Osteocyte (in vitro differentiated cells): ENCODE results near the gene ACE. TPM values are rescaled to one million over a fixed set of nuclear protein-coding genes. Genes with fewer than 3 reads are reported as not detected.

Source experiments
- DNase-seq: peaks from one replicate; pipeline ENCODE4 v3.0.0; 2021; ENCODE audit warnings: mixed read lengths; ENCODE audit not compliant: unreplicated experiment; ENCODE audit errors: extremely low spot score
- H3K27ac Mint-ChIP-seq: one replicate; pipeline ENCODE4 v1.8.0; 2021; ENCODE audit warnings: mild to moderate bottlenecking, mixed read lengths; ENCODE audit not compliant: unreplicated experiment
- H3K27me3 Mint-ChIP-seq: one replicate; pipeline ENCODE4 v1.8.0; 2021; ENCODE audit warnings: mixed read lengths; ENCODE audit not compliant: unreplicated experiment
- H3K36me3 Mint-ChIP-seq: one replicate; pipeline ENCODE4 v1.8.0; 2021; ENCODE audit warnings: mixed read lengths; ENCODE audit not compliant: unreplicated experiment
- H3K4me1 Mint-ChIP-seq: one replicate; pipeline ENCODE4 v1.8.0; 2021; ENCODE audit warnings: mixed read lengths; ENCODE audit not compliant: unreplicated experiment
- H3K4me3 Mint-ChIP-seq: one replicate; pipeline ENCODE4 v1.8.0; 2021; ENCODE audit warnings: mild to moderate bottlenecking, moderate library complexity, mixed read lengths; ENCODE audit not compliant: unreplicated experiment
- H3K9me3 Mint-ChIP-seq: one replicate; pipeline ENCODE4 v1.8.0; 2021; ENCODE audit warnings: mixed read lengths; ENCODE audit not compliant: unreplicated experiment
- CTCF ChIP-seq: fragments of 200-600 bp; sonication (generic); IDR thresholded peaks from 2 replicates; pipeline ENCODE4 v1.5.0; 2021; ENCODE audit warnings: antibody characterized with exemption, mild to moderate bottlenecking, moderate library complexity
- total RNA-seq: library from RNA; stranded (reverse); gene quantifications from 2 replicates; pipeline ENCODE4 v1.2.1, GENCODE V29; 2021

Gene ACE
- total RNA-seq, 1 donor from 2014 or later = 1.1 TPM

- Mint-ChIP-seq H3K4me1 (no peaks in the 10 kb centered on the region), H3K4me3 (no peak overlapping the region)
These were observed 38.6 kb downstream of the ACE start for GRCh38 chr17:63515426-63515825.

GRCh38 chr17:63516910-63517824 is 40.3 kb downstream of the ACE start:
- Mint-ChIP-seq H3K4me1 (no peaks in the 10 kb centered on the region), H3K36me3 (no peaks in the 10 kb centered on the region), H3K27ac (no peak overlapping the region), H3K4me3 (no peak overlapping the region), H3K9me3 (no peaks in the 10 kb centered on the region), H3K27me3 (peaks cover 38% of the 10 kb centered on the region)
- no peak for TF ChIP-seq CTCF
- no peak for DNase-seq

More at GRCh38 chr17:63515426-63515825, 38.6 kb downstream of the ACE start:
- Mint-ChIP-seq H3K27ac (no peak overlapping the region), H3K9me3 (no peaks in the 10 kb centered on the region), H3K27me3 (peaks cover 25% of the 10 kb centered on the region), H3K36me3 (no peaks in the 10 kb centered on the region)
- DNase-seq = no peak
- no peak for TF ChIP-seq CTCF

- H3K27me3 Mint-ChIP-seq = peaks cover 38% of the 10 kb centered on the region
- H3K4me1 Mint-ChIP-seq = no peaks in the 10 kb centered on the region
- no peaks in the 10 kb centered on the region for H3K9me3 Mint-ChIP-seq
- no peak overlapping the region for H3K4me3 Mint-ChIP-seq
- H3K36me3 Mint-ChIP-seq = no peaks in the 10 kb centered on the region
- TF ChIP-seq CTCF = no peak
- no peak overlapping the region for H3K27ac Mint-ChIP-seq
- DNase-seq = no peak
These were observed 41.1 kb downstream of the ACE start for GRCh38 chr17:63517825-63518534.

- Mint-ChIP-seq H3K4me1 (no peaks in the 10 kb centered on the region), H3K9me3 (no peaks in the 10 kb centered on the region), H3K36me3 (no peaks in the 10 kb centered on the region), H3K4me3 (no peak overlapping the region), H3K27ac (no peak overlapping the region), H3K27me3 (peaks cover 41% of the 10 kb centered on the region)
- no peak for TF ChIP-seq CTCF
- DNase-seq = no peak
These were observed 42.4 kb downstream of the ACE start for GRCh38 chr17:63519116-63519881.
